ENCODE measurements around the gene DTNBP1. TPM values are rescaled to one million over a fixed set of nuclear protein-coding genes. Genes with fewer than 3 reads are reported as not detected.

The DTNBP1 gene
- total and polyA plus RNA-seq, 2 donors (not counting 1 experiment from before 2014, with no cell fraction given): 9.9 to 13.6 TPM

GRCh38 chr6:15607603-15608002, 55.2 kb downstream of the DTNBP1 start:
- Histone ChIP-seq H3K9ac (ENCODE audit: insufficient read depth, low read length) (no peak overlapping the region), H2AFZ (ENCODE audit: low read length) (no peak overlapping the region), H3K4me2 (ENCODE audit: extremely low read depth, insufficient read depth, low read length) (no peak overlapping the region), H3K9me3 (ENCODE audit: control insufficient read depth, insufficient read depth, low read depth, low read length) (no peaks in the 10 kb centered on the region), H4K20me1 (ENCODE audit: control insufficient read depth, extremely low read depth, insufficient read depth, low read length) (no peaks in the 10 kb centered on the region), H3K4me1 (ENCODE audit: control insufficient read depth, extremely low read depth, insufficient read depth, low read length) (peaks cover 3% of the 10 kb centered on the region), H3K27ac (ENCODE audit: insufficient read depth, low read length) (no peak overlapping the region), H3K4me3 (replicated peaks in 1 of 4; ENCODE audit: control extremely low read depth in 1 of 4, insufficient read depth in 1 of 4, low read depth in 3 of 4, low read length in 4 of 4) (no peak overlapping the region), H3K36me3 (ENCODE audit: control insufficient read depth, insufficient read depth, low read length) (no peaks in the 10 kb centered on the region), H3K27me3 (ENCODE audit: control insufficient read depth, insufficient read depth, low read length) (no peaks in the 10 kb centered on the region), H3K79me2 (ENCODE audit: control insufficient read depth, insufficient read depth, low read length) (no peaks in the 10 kb centered on the region)
- TF ChIP-seq EZH2 (IDR thresholded peaks at IDR 0.05; ENCODE audit: low read length, missing control alignments) (no peak), CTCF (conservative IDR thresholded peaks at IDR 0.05 in 1 of 2, IDR thresholded peaks at IDR 0.05 in 1 of 2; ENCODE audit: low read depth in 1 of 2, low read length in 2 of 2) (no peak)
- no peak for DNase-seq (ENCODE audit: low read depth in 2 of 2)

GRCh38 chr6:15606347-15606746, 56.5 kb downstream of the DTNBP1 start:
- Histone ChIP-seq H3K9ac (ENCODE audit: insufficient read depth, low read length) (no peak overlapping the region), H3K4me3 (replicated peaks in 1 of 4; ENCODE audit: control extremely low read depth in 1 of 4, insufficient read depth in 1 of 4, low read depth in 3 of 4, low read length in 4 of 4) (no peak overlapping the region), H4K20me1 (ENCODE audit: control insufficient read depth, extremely low read depth, insufficient read depth, low read length) (no peaks in the 10 kb centered on the region), H3K36me3 (ENCODE audit: control insufficient read depth, insufficient read depth, low read length) (no peaks in the 10 kb centered on the region), H3K9me3 (ENCODE audit: control insufficient read depth, insufficient read depth, low read depth, low read length) (no peaks in the 10 kb centered on the region), H3K4me1 (ENCODE audit: control insufficient read depth, extremely low read depth, insufficient read depth, low read length) (peaks cover 3% of the 10 kb centered on the region), H3K27me3 (ENCODE audit: control insufficient read depth, insufficient read depth, low read length) (no peaks in the 10 kb centered on the region), H3K27ac (ENCODE audit: insufficient read depth, low read length) (no peak overlapping the region), H2AFZ (ENCODE audit: low read length) (no peak overlapping the region), H3K79me2 (ENCODE audit: control insufficient read depth, insufficient read depth, low read length) (no peaks in the 10 kb centered on the region), H3K4me2 (ENCODE audit: extremely low read depth, insufficient read depth, low read length) (no peak overlapping the region)
- no peak for DNase-seq (ENCODE audit: low read depth in 2 of 2)
- TF ChIP-seq EZH2 (IDR thresholded peaks at IDR 0.05; ENCODE audit: low read length, missing control alignments): no peak
- no peak for TF ChIP-seq CTCF (conservative IDR thresholded peaks at IDR 0.05 in 1 of 2, IDR thresholded peaks at IDR 0.05 in 1 of 2; ENCODE audit: low read depth in 1 of 2, low read length in 2 of 2)

- no peaks in the 10 kb centered on the region for H4K20me1 ChIP-seq (ENCODE audit: control insufficient read depth, extremely low read depth, insufficient read depth, low read length)
- no peaks in the 10 kb centered on the region for H3K79me2 ChIP-seq (ENCODE audit: control insufficient read depth, insufficient read depth, low read length)
- no peak overlapping the region for H3K27ac ChIP-seq (ENCODE audit: insufficient read depth, low read length)
- H3K4me2 ChIP-seq (ENCODE audit: extremely low read depth, insufficient read depth, low read length): no peak overlapping the region
- H3K4me3 ChIP-seq (replicated peaks in 1 of 4; ENCODE audit: control extremely low read depth in 1 of 4, insufficient read depth in 1 of 4, low read depth in 3 of 4, low read length in 4 of 4): no peak overlapping the region
- H3K4me1 ChIP-seq (ENCODE audit: control insufficient read depth, extremely low read depth, insufficient read depth, low read length): peaks cover 3% of the 10 kb centered on the region
- no peak overlapping the region for H3K9ac ChIP-seq (ENCODE audit: insufficient read depth, low read length)
- no peaks in the 10 kb centered on the region for H3K27me3 ChIP-seq (ENCODE audit: control insufficient read depth, insufficient read depth, low read length)
- no peaks in the 10 kb centered on the region for H3K36me3 ChIP-seq (ENCODE audit: control insufficient read depth, insufficient read depth, low read length)
- TF ChIP-seq CTCF (conservative IDR thresholded peaks at IDR 0.05 in 1 of 2, IDR thresholded peaks at IDR 0.05 in 1 of 2; ENCODE audit: low read depth in 1 of 2, low read length in 2 of 2): no peak
- TF ChIP-seq EZH2 (IDR thresholded peaks at IDR 0.05; ENCODE audit: low read length, missing control alignments): no peak
- no peak for DNase-seq (ENCODE audit: low read depth in 2 of 2)
- H3K9me3 ChIP-seq (ENCODE audit: control insufficient read depth, insufficient read depth, low read depth, low read length): no peaks in the 10 kb centered on the region
- no peak overlapping the region for H2AFZ ChIP-seq (ENCODE audit: low read length)
Measured at GRCh38 chr6:15604843-15605242, 58.0 kb downstream of the DTNBP1 start.
